Activated naive CD4-positive, alpha-beta T cell treated with anti-CD3 and anti-CD28 coated beads, Interleukin-2, amount 50 U/mL, for 16 hours (primary cell): ENCODE data around the gene MLXIPL.
"Not testable (repeated sequence)": the region's sequence is repeated elsewhere in the genome, so short reads cannot be mapped to it uniquely, and the experiment has no call there.

Experiments
- DNase-seq: peaks from one replicate; pipeline ENCODE4 v3.0.0-alpha.2; 2020

The MLXIPL gene

GRCh38 chr7:73611017-73611555 lies 13.2 kb downstream of the MLXIPL start:
- DNase-seq: no peak

- no peak for DNase-seq
Observed at GRCh38 chr7:73610105-73610504, 14.2 kb downstream of the MLXIPL start.

GRCh38 chr7:73607692-73607983 lies 16.7 kb downstream of the MLXIPL start:
- not testable (repeated sequence) for DNase-seq

- DNase-seq: peak; percentile 69
Observed at GRCh38 chr7:73606801-73607691, 17.3 kb downstream of the MLXIPL start.

GRCh38 chr7:73605601-73606220 lies 18.6 kb downstream of the MLXIPL start:
- DNase-seq: no peak

- no peak for DNase-seq
Observed at GRCh38 chr7:73602721-73603651, 21.3 kb downstream of the MLXIPL start.

- no peak for DNase-seq
Observed at GRCh38 chr7:73599916-73600315, 24.4 kb downstream of the MLXIPL start.

GRCh38 chr7:73599151-73599882 lies 25.0 kb downstream of the MLXIPL start:
- DNase-seq: no peak

- DNase-seq: no peak
Observed at GRCh38 chr7:73597978-73598782, 26.1 kb downstream of the MLXIPL start.

GRCh38 chr7:73596191-73597065 lies 27.9 kb downstream of the MLXIPL start:
- DNase-seq: no peak

GRCh38 chr7:73595358-73595757 lies 29.0 kb downstream of the MLXIPL start:
- no peak for DNase-seq

- DNase-seq: no peak
Observed at GRCh38 chr7:73593207-73594045, 30.9 kb downstream of the MLXIPL start.

- DNase-seq: no peak
Observed at GRCh38 chr7:73586911-73587310, 37.4 kb downstream of the MLXIPL start.

- no peak for DNase-seq
Observed at GRCh38 chr7:73585196-73585595, 39.1 kb downstream of the MLXIPL start.

- DNase-seq: no peak
Observed at GRCh38 chr7:73582664-73583202, 41.6 kb downstream of the MLXIPL start.

- not testable (repeated sequence) for DNase-seq
Observed at GRCh38 chr7:73581006-73581405, 43.3 kb downstream of the MLXIPL start.

- peak; percentile 99 for DNase-seq
Observed at GRCh38 chr7:73578342-73579128, 45.8 kb downstream of the MLXIPL start, which contains the start of gene TBL2. TSS of gene TBL2 (minus strand) at chr7:73578579. CDS start at chr7:73578549, 30 bp downstream.
